ENCODE measurements around the gene RCOR1. TPM values are rescaled to one million over a fixed set of nuclear protein-coding genes. Genes with fewer than 3 reads are reported as not detected.

Gene RCOR1
- total and polyA plus RNA-seq, 9 donors = 7.2 to 22.3 (median 18.3) TPM

DNA sequence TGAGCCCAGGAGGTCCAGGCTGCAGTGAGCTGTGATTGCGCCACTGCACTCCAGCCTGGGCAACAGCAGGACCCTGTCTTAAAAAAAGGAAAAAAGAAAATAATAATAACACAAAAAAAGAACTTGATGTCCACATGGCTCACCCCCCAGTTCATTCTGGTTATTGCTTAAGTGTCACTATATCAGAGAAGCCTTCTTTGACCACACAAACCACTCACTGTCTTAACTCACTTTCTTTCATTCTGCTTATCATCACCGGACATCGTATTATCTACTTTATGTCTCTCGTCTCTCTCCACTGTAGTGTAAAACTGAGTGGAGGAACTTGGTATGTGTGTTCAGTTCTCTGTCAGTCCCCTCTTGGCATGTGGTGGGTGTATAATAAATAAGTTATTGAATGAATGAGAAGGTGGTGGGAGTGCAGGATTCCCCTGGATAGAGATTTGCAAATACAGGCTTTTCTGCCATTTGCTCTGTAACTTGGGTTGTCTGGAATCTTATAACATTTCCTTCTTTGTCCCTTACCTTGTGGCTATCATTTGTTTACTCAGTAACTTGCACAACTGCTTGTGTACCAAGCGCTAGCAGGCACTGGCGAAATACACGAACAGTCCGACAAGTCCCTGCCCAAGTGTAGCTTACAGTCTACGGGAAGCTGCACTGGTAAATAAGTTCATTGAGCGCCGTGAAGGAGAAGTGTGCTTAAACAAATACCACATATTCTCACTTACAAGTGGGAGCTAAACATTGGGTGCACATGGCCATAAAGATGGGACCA is 98.2 kb downstream of the RCOR1 start:
- 90 to 91% (median 90%) methylated on average over 11 of the region's 11 CpGs for WGBS, 3 donors
- Histone ChIP-seq H3K36me3 (no peaks in the 10 kb centered on the region), H3K9me3 (no peaks in the 10 kb centered on the region), H3K4me1 (ENCODE audit: insufficient read depth) (no peaks in the 10 kb centered on the region), H3K4me3 (no peak overlapping the region), H3K27ac (no peak overlapping the region), H3K27me3 (no peaks in the 10 kb centered on the region)
- no peak for DNase-seq
- TF ChIP-seq, protein P1, sequence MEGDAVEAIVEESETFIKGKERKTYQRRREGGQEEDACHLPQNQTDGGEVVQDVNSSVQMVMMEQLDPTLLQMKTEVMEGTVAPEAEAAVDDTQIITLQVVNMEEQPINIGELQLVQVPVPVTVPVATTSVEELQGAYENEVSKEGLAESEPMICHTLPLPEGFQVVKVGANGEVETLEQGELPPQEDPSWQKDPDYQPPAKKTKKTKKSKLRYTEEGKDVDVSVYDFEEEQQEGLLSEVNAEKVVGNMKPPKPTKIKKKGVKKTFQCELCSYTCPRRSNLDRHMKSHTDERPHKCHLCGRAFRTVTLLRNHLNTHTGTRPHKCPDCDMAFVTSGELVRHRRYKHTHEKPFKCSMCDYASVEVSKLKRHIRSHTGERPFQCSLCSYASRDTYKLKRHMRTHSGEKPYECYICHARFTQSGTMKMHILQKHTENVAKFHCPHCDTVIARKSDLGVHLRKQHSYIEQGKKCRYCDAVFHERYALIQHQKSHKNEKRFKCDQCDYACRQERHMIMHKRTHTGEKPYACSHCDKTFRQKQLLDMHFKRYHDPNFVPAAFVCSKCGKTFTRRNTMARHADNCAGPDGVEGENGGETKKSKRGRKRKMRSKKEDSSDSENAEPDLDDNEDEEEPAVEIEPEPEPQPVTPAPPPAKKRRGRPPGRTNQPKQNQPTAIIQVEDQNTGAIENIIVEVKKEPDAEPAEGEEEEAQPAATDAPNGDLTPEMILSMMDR (IDR thresholded peaks at IDR 0.05) = no peak
- TF ChIP-seq POLR2A (IDR thresholded peaks at IDR 0.05) = no peak
- intact Hi-C loops (cut with DNase I) = loop anchor here in 2 of 4 donors (10.0 kb wide), 2 partner anchors 224 to 234 kb away; partner anchors contain the start of gene AMN (in 1 of the 2)

DNA sequence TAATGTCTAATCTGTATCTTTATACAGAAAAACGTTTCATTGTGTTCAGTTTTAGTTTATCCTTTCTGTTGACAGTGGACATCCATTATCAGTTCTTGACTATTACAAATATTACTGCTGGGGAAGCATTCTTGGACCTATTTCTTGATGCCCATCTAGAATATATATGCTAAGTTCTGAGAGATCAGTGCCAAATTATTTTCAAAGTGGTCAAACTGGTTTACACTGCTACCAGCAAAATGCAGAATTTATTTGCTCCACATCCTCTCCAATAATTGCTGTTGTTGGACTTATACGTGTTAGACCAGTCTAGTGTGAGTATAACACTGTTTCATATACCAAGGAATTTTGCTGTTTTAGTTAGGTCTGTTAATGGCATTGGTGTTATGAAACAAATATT is 99.3 kb downstream of the RCOR1 start:
- Histone ChIP-seq H3K4me1 (ENCODE audit: insufficient read depth) (no peaks in the 10 kb centered on the region), H3K4me3 (no peak overlapping the region), H3K9me3 (no peaks in the 10 kb centered on the region), H3K27ac (no peak overlapping the region), H3K27me3 (no peaks in the 10 kb centered on the region), H3K36me3 (no peaks in the 10 kb centered on the region)
- DNase-seq = no peak
- no peak for TF ChIP-seq POLR2A (IDR thresholded peaks at IDR 0.05)
- TF ChIP-seq, protein P1 (IDR thresholded peaks at IDR 0.05) = no peak
- no peak for TF ChIP-seq EP300 (IDR thresholded peaks at IDR 0.05)
- WGBS, 3 donors = 57 to 61% (median 59%) methylated on average over 2 of the region's 2 CpGs
- intact Hi-C loops (cut with DNase I) = loop anchor here in 2 of 4 donors (10.0 kb wide), 2 partner anchors 223 to 233 kb away; partner anchors contain the start of gene AMN (in 1 of the 2)

DNA sequence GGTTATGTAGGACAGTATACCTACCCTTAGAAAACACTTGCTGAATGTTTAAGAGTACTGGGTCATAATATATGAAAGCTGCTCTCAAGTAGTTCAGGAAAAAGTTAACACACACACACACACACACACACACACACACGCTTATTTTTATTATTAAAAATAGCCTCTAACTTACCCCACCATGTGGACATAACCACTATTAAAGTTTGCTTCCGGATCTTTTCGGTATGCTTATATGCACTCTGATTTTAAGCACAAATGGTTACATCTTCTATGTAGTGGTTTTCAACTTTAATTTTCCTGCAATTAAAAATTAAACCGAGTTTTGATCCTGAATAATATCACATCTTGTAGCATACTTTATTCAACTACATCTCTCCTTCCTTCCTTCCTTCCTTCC is 99.9 kb downstream of the RCOR1 start:
- no peak for TF ChIP-seq POLR2A (IDR thresholded peaks at IDR 0.05)
- no peak for TF ChIP-seq EP300 (IDR thresholded peaks at IDR 0.05)
- peaks cover 1% of the 10 kb centered on the region for H3K4me1 ChIP-seq (ENCODE audit: insufficient read depth)
- no peaks in the 10 kb centered on the region for H3K9me3 ChIP-seq
- no peak for DNase-seq
- H3K36me3 ChIP-seq = no peaks in the 10 kb centered on the region
- H3K27ac ChIP-seq = no peak overlapping the region
- intact Hi-C loops (cut with DNase I) = loop anchor here in 2 of 4 donors (10.0 kb wide), 2 partner anchors 222 to 232 kb away; partner anchors contain the start of gene AMN (in 1 of the 2)
- no peaks in the 10 kb centered on the region for H3K27me3 ChIP-seq
- 30 to 43% (median 40%) methylated on average over 4 of the region's 4 CpGs for WGBS, 3 donors
- no peak overlapping the region for H3K4me3 ChIP-seq

DNA sequence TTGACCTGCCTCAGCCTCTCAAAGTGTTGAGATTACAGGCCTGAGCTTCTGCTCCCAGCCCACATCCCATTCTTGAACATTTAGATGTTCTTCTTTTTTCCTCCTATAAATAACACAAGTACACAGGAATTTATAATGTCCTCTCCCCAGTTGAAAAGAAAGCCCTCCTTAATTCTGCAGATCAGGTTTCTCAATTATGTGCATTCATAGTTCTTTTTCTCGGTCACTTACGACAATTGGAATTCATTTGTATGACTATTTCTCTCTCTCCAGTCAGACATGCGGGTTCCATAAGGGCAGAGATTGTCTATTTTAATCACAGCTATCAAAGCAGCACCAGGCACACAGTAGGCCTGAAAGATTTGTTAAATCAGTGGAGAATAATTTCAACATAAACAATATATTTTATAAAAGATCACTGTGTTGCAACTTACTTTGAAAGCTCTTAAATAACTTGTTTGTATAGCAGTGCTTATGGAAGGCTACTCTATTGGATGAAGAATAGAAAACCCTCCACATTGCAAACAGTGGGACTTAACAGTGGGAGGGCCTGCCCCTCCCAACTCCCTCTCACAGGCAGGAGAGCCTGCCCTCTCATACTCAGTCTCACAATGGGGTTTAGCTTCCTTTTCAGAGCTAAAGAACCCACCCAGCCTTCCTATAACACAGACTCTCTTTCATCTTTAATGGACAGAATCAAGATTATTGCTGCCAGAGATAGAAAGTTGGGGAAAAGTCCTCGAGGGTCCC is 100.7 kb downstream of the RCOR1 start:
- no peaks in the 10 kb centered on the region for H3K27me3 ChIP-seq
- intact Hi-C loops (cut with DNase I) = loop anchor here in 2 of 4 donors (10.0 kb wide), 2 partner anchors 222 to 232 kb away; partner anchors contain the start of gene AMN (in 1 of the 2)
- DNase-seq = no peak
- no peaks in the 10 kb centered on the region for H3K36me3 ChIP-seq
- no peak overlapping the region for H3K27ac ChIP-seq
- TF ChIP-seq EP300 (IDR thresholded peaks at IDR 0.05) = no peak
- TF ChIP-seq POLR2A (IDR thresholded peaks at IDR 0.05) = no peak
- TF ChIP-seq, protein P1 (IDR thresholded peaks at IDR 0.05) = no peak
- 86 to 88% (median 87%) methylated on average over 4 of the region's 4 CpGs for WGBS, 3 donors
- H3K9me3 ChIP-seq = no peaks in the 10 kb centered on the region
- H3K4me1 ChIP-seq (ENCODE audit: insufficient read depth) = peaks cover 1% of the 10 kb centered on the region
- no peak overlapping the region for H3K4me3 ChIP-seq

Data from ovary (tissue), 9 donors.